ENCODE measurements around the gene ITPKB.
"Not testable (repeated sequence)": the region's sequence is repeated elsewhere in the genome, so short reads cannot be mapped to it uniquely, and the experiment has no call there.

The ITPKB gene

GRCh38 chr1:226730071-226730470, 9.0 kb downstream of the ITPKB start:
- DNase-seq: no peak

GRCh38 chr1:226728448-226728847, 10.6 kb downstream of the ITPKB start:
- peak in 1 of 2 donors; percentile 46 for DNase-seq

- DNase-seq: no peak
Observed at GRCh38 chr1:226725897-226726267, 13.2 kb downstream of the ITPKB start.

DNA sequence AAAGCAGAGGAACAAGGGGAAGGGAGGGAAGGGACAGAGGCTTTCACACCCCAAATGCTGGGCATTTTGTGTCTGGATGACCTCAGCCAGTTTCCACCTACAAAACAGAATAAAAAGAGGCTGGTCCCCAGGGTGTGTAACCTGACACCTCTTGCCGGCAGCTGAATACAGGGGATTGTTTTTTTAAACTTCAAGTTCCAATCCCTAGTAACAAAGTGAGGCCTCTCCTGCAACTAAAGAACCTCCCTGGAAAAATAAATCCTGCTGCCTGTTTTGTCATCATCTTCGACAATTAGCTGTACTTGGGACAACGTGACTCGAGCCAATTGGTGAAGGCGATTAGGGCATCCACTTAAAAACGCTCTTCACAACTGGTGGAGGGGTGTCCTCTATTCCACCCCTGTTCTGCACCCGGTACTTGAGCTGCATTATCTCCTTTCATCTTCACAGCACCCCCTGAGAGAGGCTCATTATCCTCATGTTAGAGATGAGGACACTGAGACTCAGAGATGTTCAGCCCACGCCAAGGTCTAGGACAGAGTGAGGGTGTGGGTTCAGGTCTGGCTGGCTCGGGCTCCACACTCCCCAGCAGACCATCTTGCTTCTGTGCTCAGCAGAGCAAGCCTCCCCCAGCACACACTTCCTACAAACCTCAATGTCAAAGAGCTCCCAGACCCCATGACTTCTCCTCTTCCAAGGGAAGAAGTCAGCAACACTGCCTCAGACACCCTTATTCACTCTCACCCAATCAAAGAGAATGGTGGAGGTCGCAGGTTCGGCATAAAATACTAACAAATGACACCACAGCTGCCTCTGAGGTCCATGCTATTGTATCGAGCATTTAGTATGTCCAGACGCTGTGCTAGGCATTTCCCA, 15.2 kb downstream of the ITPKB start:
- DNase-seq: peak in 1 of 2 donors; percentile 5

DNA sequence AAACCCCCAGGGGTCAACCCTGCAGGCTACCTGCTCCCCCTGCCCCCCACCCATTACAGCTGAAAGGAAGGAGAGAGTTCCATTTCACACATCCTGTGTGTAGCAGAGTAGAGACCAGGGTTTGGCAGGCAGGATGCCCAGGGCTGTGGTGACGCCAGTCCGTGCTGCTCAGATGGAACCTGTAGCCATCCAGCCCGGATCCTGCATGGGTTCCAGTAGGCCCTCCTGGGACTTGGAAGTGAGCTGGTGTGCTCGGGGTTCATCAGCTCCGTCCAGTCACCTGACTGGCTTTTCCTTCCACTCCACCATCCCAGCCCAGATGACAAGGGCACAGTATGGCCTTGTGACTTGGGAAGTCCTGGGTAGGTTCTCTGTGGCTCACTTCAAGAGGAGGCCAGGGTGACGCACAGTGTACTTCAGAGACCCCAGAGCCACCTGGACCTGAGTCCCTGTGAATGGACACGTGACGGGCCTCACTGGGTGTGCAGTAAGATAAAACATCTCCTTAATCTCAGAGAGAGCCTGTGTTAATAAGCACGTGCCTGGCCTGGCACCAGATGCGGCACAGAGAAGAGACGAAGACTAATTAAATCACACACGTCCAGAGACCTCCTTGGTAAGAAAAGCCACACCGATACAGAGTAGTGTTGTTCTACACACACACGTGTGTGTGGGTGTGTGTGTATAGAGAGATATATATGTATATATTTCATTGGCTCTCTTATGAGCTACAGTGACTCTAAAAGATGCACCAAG, 16.0 kb downstream of the ITPKB start:
- DNase-seq: no peak

DNA sequence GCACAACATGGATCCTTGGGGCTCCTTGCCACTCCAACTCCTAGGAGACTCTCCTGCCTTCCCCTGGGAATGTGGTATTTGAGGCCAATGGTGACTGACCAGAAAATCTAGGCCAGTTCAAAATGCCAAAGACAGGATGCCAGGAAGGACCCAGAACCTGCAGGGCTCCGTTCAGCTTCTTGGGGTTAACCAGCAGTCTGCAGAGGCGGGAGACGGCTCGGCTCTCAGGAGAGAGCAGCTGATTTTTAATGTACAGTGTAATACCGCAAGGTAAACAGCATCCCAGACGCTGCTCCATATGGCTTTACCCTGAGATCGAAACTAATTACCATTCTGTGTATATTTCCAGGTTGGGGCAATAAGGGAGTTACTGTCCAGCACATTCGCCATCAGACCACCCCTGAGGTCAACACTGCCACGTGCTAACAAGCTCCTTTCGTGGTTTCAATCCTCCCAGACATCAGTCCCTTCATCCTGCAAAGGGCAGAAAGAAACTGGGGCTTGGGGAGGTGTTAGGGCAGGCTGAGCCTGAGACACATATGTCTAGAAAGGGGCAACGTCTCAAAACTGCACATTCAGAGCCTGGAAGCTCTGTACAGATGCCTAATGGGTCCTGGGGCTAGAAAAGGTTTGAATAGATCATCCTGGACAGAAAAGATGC, 16.7 kb downstream of the ITPKB start:
- no peak for DNase-seq

DNA sequence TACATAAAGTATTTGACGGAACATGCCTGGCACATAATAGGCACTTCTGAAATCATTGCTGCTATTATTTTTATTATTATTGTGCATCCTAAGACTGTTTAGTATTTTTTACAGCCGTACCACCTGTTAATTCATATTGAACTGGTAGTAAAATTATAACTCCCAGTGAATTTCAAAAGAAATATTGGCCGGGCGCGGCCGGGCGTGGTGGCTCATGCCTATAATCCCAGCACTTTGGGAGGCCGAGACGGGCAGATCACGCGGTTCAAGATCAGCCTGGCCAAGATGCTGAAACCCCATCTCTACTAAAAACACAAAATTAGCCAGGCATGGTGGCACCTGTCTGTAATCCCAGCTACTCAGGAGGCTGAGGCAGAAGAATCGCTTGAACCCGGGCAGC, 18.5 kb downstream of the ITPKB start:
- not testable (repeated sequence) for DNase-seq

GRCh38 chr1:226719596-226720387, 19.3 kb downstream of the ITPKB start:
- DNase-seq: no peak

DNA sequence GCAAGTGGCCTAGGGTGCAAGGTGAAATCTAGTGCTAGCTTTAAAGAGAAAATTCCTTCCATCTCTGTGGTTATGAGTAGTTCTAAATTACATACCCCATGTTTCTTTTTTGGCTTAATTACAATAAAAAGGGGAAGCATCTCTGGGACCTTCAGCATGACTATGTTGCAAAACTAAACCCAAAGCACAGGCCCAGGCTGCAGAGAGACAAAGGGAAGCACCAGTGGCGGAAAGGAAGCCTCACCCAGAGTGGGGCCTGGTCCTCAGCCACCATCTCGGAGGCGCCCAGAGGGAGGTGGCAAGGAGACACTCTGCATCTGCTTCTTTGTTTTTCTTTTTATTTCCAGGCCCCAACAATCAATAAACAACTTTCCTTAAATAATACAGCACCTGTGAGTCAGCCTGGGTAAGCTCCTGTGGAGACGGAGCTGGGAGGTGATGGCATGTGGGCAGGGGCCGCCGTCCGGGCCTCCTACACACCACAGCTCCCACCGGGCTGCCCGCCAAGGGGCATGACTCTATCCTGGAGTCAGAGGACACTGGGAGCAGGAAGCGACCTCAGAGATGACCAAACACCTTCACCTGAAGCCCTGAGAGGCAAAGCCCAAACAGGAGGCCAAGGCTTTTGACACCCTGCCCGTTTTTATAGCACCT, 21.7 kb downstream of the ITPKB start:
- peak in 1 of 2 donors; percentile 48 for DNase-seq

- DNase-seq: no peak
Observed at GRCh38 chr1:226716577-226716976, 22.5 kb downstream of the ITPKB start.

DNA sequence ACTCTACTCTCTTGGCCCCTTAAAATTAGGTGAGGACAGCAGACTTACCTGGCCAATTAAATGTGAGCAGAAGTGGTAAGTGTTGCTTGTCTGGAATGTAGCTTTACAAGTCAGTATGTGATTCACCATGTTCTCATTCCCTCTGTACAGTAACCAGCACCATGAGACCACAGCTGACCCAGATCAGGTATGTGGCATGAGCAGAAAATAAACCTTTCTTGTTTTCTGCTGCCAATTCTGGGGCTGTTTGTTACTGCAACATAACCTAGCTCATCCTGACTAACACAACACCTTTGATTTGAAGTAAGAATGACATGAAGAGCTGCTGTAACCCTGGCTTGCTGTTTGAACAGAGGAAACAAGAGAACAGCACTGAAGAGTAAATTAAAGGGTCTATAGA, 24.9 kb downstream of the ITPKB start:
- DNase-seq: no peak

GRCh38 chr1:226712742-226713419, 26.2 kb downstream of the ITPKB start:
- no peak for DNase-seq

GRCh38 chr1:226711976-226712741, 26.9 kb downstream of the ITPKB start:
- peak; percentile 20 to 66 for DNase-seq

GRCh38 chr1:226710501-226710900, 28.6 kb downstream of the ITPKB start:
- DNase-seq: no peak

DNA sequence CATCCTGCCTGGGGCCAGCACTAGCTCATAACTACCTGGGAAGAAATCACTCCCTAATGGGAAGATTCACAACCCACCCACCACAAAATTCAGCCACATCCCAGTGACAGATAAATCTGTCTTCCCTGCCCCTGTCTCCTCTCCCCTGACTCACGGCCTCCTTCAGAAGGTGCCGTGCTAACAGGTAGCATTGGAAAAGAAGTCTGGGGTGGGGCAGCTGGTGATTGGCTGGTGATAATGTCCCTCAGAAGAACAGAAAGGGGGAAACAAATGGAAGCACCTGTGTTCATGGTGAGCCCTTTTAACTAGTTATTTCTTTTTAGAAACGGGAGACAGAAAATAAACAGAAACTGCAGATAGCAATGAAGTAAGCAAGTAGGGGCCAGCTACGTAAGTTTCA, 29.1 kb downstream of the ITPKB start:
- DNase-seq: no peak

DNA sequence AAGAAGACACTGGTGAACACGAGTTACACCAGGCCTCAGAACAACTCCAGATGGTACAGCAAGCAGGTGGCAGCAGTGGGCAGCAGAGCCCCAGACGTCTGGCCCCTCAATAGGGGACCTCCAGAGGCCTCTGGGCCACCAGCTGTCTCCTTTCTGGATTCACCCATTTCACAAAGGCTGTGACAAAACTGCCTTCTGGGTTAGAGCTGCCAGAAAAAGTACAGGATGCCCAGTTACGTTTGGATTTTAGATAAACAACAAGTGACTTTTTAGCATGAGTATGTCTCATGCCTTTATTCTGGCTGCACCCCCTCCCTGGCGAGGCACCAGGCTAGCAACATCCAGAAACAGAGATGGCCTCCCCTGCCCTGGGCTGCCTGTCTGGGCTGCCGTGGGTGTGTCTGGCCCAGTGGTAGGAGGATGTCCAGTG, 30.1 kb downstream of the ITPKB start:
- DNase-seq: no peak

GRCh38 chr1:226708342-226708780, 30.7 kb downstream of the ITPKB start:
- no peak for DNase-seq

- no peak for DNase-seq
Observed at GRCh38 chr1:226706684-226707083, 32.4 kb downstream of the ITPKB start.

GRCh38 chr1:226704169-226704937, 34.7 kb downstream of the ITPKB start:
- no peak for DNase-seq

Data from CD4-positive, alpha-beta T cell treated with Interferon alpha-2 for 1 hour (primary cell).